ENCODE results near the gene C22orf23. TPM values are rescaled to one million over a fixed set of nuclear protein-coding genes. Genes with fewer than 3 reads are reported as not detected.
A peak's percentile ranks its signal among the peaks of the same experiment; 100 is the strongest.
"Not testable (repeated sequence)": the region's sequence is repeated elsewhere in the genome, so short reads cannot be mapped to it uniquely, and the experiment has no call there.

C22orf23 gene
- total RNA-seq, 8 experiments from 2014 or later = 0.63 to 4.3 (median 2.1) TPM

DNA sequence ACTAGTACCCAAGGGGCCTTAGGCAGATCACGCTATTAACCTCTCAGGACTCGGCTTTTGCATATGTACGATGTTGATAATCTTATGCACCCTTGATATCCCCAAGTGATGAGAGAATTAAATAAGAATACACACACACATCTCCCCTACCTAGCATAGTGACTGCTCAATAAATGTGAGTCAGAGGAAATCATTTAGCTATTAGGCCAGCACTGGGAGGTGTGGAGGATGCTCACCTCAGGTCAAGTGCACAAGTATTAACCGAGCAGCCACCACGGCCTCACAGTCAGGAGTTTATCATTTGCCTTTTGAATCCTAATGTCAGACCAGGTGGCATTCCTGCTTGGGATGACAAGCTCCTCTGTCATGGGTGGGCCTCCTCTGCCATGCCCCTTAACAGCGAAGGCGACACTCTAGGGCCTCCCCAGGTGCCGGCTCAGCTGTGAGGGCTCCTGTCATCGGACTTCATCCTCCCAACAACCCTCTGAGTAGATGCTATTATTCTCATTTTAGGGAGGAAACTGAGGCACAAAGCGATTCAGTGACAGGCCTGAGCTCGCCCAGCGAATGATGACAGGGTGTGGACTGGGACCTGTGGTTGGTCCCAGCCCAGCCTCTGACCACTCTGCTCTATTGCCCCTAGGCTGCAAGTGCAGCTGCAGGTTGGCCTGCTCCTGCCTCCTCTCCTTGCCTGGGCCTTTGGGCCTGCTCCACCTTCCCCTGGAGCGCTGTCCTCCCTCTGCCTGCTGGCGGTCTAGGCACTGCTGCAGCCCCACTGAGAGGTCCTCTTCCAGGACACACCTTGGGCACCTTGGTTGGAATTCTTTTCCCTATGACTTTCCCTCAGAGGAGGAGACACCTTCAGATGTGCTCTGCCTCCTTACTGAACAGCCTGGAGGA, 36.0 kb upstream of the C22orf23 start:
- in situ Hi-C loops (cut with MboI; ENCODE audit: low pct_unique_long_range_greater_than_20kb in 2 of 9, low sequenced_read_pairs in 9 of 9, unreplicated experiment in 9 of 9) = no loop called here

GRCh38 chr22:37986371-37986770, 33.0 kb upstream of the C22orf23 start:
- ATAC-seq (replicated peaks in 6 of 8) = peak in 2 of 8 experiments; percentile 11 to 20
- no peak overlapping the region for H3K4me3 ChIP-seq
- in situ Hi-C loops (cut with MboI; ENCODE audit: low pct_unique_long_range_greater_than_20kb in 2 of 9, low sequenced_read_pairs in 9 of 9, unreplicated experiment in 9 of 9) = no loop called here
- no peak overlapping the region for H3K27ac ChIP-seq
- whole genome bisulfite sequencing, 10 experiments = 60% methylated on average over 1 of the region's 7 CpGs; no CpG with 5 or more reads in 9 of the 10 experiments
- no peaks in the 10 kb centered on the region for H3K4me1 ChIP-seq (replicated peaks in 1 of 2)

More for the DNA sequence above, 36.0 kb upstream of the C22orf23 start:
- ATAC-seq (replicated peaks in 6 of 8) = peak in 2 of 8 experiments; percentile 9 to 48
- no peak overlapping the region for H3K27ac ChIP-seq
- no peak overlapping the region for H3K4me3 ChIP-seq
- 60 to 94% (median 79%) methylated on average over 1 to 8 of the region's 14 CpGs; no CpG with 5 or more reads in 4 of the 10 experiments for WGBS, 10 experiments
- no peaks in the 10 kb centered on the region for H3K4me1 ChIP-seq (replicated peaks in 1 of 2)

DNA sequence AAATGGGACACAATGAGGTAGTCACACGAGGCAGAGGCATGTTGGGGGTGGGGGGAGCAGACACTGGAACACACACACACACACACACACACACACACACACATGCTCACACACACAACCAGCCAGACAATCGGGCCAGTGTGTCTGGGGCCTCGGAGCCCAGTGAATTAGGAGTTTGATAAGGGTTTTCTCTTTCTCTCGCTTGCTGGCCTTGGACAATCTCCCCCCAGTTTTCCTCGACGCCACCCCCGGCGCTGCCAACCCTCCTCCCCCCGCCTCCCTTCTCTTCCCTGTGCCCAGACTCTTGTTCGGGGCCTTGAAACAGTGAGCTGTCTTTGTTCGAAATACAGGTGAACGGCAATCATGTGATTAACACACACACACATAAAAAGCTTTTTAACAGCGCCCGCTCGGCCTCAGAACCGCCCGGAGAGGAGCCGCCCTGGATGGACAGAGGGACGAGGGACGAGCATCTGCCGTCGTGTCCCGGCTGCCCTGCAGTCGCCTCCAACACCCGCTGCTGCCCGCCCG, 32.4 kb upstream of the C22orf23 start:
- in situ Hi-C loops (cut with MboI; ENCODE audit: low pct_unique_long_range_greater_than_20kb in 2 of 9, low sequenced_read_pairs in 9 of 9, unreplicated experiment in 9 of 9) = no loop called here
- no peaks in the 10 kb centered on the region for H3K4me1 ChIP-seq (replicated peaks in 1 of 2)
- 100% methylated on average over 2 of the region's 27 CpGs; no CpG with 5 or more reads in 9 of the 10 experiments for WGBS, 10 experiments

GRCh38 chr22:37985050-37985585, 31.7 kb upstream of the C22orf23 start:
- in situ Hi-C loops (cut with MboI; ENCODE audit: low pct_unique_long_range_greater_than_20kb in 2 of 9, low sequenced_read_pairs in 9 of 9, unreplicated experiment in 9 of 9) = no loop called here
- ATAC-seq (replicated peaks in 6 of 8) = no peak
- no peak overlapping the region for H3K4me3 ChIP-seq
- no peaks in the 10 kb centered on the region for H3K4me1 ChIP-seq (replicated peaks in 1 of 2)
- WGBS, 10 experiments = 80 to 87% methylated on average over 1 to 3 of the region's 9 CpGs; no CpG with 5 or more reads in 8 of the 10 experiments
- H3K27ac ChIP-seq = no peak overlapping the region

More for the DNA sequence above, 32.4 kb upstream of the C22orf23 start:
- H3K27ac ChIP-seq = no peak overlapping the region
- no peak overlapping the region for H3K4me3 ChIP-seq
- peak in 2 of 8 experiments; percentile 5 to 18 for ATAC-seq (replicated peaks in 6 of 8)

DNA sequence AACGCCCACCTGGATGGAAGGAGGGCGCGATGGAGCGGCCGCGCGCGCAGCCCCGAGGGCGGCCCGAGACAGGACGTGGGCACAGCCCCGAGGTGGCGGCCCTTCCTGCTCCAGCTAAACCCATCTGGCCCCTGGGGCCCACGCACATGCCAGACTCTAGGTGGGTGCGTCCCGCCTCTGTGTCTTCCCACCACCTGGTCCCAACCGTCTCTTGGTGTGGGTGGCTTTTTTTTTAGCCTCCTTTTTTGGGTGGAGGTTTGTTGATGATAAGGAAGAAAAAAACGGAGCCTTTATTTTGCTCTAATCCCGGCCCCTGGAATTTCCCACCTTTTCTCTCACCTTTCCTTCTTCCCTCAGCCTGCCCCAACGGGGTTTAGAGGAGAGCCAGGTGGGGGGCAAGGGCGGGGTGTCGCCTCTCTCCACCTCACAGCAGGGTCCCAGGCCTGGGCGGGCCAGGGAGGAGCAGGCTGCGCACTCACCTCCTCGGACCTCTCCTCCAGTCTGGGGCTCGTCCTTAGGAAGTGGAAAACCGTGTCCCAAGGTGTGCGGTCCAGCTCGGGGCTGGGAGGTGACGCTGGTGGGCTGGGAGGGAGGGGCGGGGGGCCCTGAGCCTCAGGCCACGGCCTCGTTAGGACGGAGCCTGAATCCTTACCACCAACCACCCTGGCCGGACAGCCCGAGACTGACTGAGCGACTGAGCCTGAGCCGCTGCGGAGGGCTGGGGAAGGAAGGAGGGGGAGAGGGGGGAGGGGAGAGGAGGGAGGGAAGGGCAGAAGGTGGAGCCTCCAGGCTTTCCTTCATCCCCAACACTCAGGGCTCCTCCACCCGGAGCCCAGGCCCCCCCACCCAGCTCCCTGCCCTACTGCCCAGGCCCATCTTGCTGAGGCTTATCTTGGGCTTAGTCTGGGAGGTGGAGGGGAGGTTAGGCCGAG, 30.7 kb upstream of the C22orf23 start, which contains the start of gene SOX10:
Gene SOX10 (minus strand): TSS at position 696 of the 932 bp plus-strand sequence. CDS start 771 bp downstream, outside the sequence.
- no peak within 1 kb of the TSS for H3K27ac ChIP-seq
- H3K4me1 ChIP-seq (replicated peaks in 1 of 2) = no peaks in the 10 kb centered on the region
- ATAC-seq (replicated peaks in 6 of 8) = peak in 3 of 8 experiments; percentile 16 to 25 (median 23)
- in situ Hi-C loops (cut with MboI; ENCODE audit: low pct_unique_long_range_greater_than_20kb in 2 of 9, low sequenced_read_pairs in 9 of 9, unreplicated experiment in 9 of 9) = no loop called here
- no peak within 1 kb of the TSS for H3K4me3 ChIP-seq
- 5 to 40% (median 20%) methylated on average over 1 to 6 of the region's 42 CpGs; no CpG with 5 or more reads in 5 of the 10 experiments for WGBS, 10 experiments

- in situ Hi-C loops (cut with MboI; ENCODE audit: low pct_unique_long_range_greater_than_20kb in 2 of 9, low sequenced_read_pairs in 9 of 9, unreplicated experiment in 9 of 9) = no loop called here
- H3K27ac ChIP-seq = no peak overlapping the region
These were observed 29.8 kb upstream of the C22orf23 start for GRCh38 chr22:37982938-37983859.

DNA sequence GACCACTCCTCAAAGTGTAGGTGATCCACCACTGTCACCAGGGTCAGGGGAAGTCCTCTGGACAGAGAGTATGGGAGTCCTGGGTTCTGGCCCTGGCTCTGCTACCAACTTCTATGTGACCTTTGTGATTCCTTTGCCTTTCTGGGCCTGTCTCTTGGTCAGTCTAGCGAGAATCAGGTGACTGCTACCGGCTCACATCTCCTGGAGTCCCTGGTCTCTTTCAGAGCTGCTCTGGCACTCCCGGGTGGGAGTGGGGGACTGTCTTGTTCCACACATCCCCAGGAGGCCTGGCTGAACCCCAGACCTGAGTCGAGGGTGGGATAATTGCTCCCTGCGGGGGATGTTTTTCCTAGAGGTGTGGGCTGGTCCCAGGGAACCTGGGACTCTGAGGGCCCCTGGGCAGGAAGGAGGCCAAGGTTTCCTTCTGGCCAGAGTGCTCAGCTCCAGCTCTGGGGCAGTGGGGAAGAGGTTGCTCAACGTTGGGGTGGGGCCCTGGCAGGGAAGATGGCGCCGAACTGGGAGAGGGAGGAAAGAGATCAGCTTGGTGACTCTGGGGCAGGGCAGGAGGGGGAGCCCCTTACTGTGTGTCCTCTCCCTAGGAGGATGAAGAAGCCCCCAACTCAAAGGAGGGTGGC, 28.9 kb upstream of the C22orf23 start:
- H3K27ac ChIP-seq = no peak overlapping the region
- H3K4me3 ChIP-seq = no peak overlapping the region
- in situ Hi-C loops (cut with MboI; ENCODE audit: low pct_unique_long_range_greater_than_20kb in 2 of 9, low sequenced_read_pairs in 9 of 9, unreplicated experiment in 9 of 9) = no loop called here
- 92 to 93% methylated on average over 2 of the region's 8 CpGs; no CpG with 5 or more reads in 8 of the 10 experiments for WGBS, 10 experiments
- peak in 1 of 8 experiments; percentile 29 for ATAC-seq (replicated peaks in 6 of 8)
- H3K4me1 ChIP-seq (replicated peaks in 1 of 2) = no peaks in the 10 kb centered on the region

More at GRCh38 chr22:37982938-37983859, 29.8 kb upstream of the C22orf23 start:
- H3K4me3 ChIP-seq = no peak overlapping the region
- no peak for ATAC-seq (replicated peaks in 6 of 8)
- 46 to 100% (median 60%) methylated on average over 2 to 20 of the region's 84 CpGs; no CpG with 5 or more reads in 3 of the 10 experiments for WGBS, 10 experiments
- H3K4me1 ChIP-seq (replicated peaks in 1 of 2) = no peaks in the 10 kb centered on the region

- no peak for ATAC-seq (replicated peaks in 6 of 8)
- Histone ChIP-seq H3K27ac (no peak overlapping the region), H3K4me3 (no peak overlapping the region)
These were observed 28.0 kb upstream of the C22orf23 start for GRCh38 chr22:37981282-37982011.

GRCh38 chr22:37979782-37980181, 26.4 kb upstream of the C22orf23 start:
- no peaks in the 10 kb centered on the region for H3K4me1 ChIP-seq (replicated peaks in 1 of 2)
- no peak overlapping the region for H3K4me3 ChIP-seq
- no peak overlapping the region for H3K27ac ChIP-seq
- peak in 2 of 8 experiments; percentile 40 to 57 for ATAC-seq (replicated peaks in 6 of 8)
- no CpG with 5 or more reads among the region's 8 CpGs for WGBS, 10 experiments
- in situ Hi-C loops (cut with MboI; ENCODE audit: low pct_unique_long_range_greater_than_20kb in 2 of 9, low sequenced_read_pairs in 9 of 9, unreplicated experiment in 9 of 9) = no loop called here

More at GRCh38 chr22:37981282-37982011, 28.0 kb upstream of the C22orf23 start:
- H3K4me1 ChIP-seq (replicated peaks in 1 of 2) = no peaks in the 10 kb centered on the region
- in situ Hi-C loops (cut with MboI; ENCODE audit: low pct_unique_long_range_greater_than_20kb in 2 of 9, low sequenced_read_pairs in 9 of 9, unreplicated experiment in 9 of 9) = no loop called here
- 90 to 100% (median 96%) methylated on average over 2 to 5 of the region's 6 CpGs; no CpG with 5 or more reads in 6 of the 10 experiments for WGBS, 10 experiments

DNA sequence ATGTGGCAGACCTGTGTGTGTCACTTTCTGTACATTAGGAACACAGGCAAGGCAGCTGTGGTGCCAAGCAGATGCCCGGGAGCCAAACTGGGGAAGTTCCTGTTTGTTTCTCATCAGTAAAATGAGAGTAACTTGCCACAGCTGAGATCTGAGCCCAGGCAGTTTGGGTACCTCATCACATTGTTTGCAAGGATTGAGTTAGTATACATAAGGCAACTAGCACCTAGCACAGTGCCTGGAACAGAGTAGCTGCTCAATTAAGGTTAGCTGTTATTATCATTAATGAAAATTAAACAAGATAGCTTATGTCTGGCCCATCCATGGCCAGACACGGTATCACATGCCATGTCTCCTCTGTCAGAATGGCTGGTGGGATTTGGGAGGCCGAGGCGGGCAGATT, 23.1 kb upstream of the C22orf23 start:
- no peaks in the 10 kb centered on the region for H3K4me1 ChIP-seq (replicated peaks in 1 of 2)
- no peak overlapping the region for H3K27ac ChIP-seq
- H3K4me3 ChIP-seq = no peak overlapping the region
- in situ Hi-C loops (cut with MboI; ENCODE audit: low pct_unique_long_range_greater_than_20kb in 2 of 9, low sequenced_read_pairs in 9 of 9, unreplicated experiment in 9 of 9) = no loop called here
- WGBS, 10 experiments = 60 to 100% (median 92%) methylated on average over 1 to 4 of the region's 4 CpGs; no CpG with 5 or more reads in 5 of the 10 experiments
- no peak for ATAC-seq (replicated peaks in 6 of 8)

DNA sequence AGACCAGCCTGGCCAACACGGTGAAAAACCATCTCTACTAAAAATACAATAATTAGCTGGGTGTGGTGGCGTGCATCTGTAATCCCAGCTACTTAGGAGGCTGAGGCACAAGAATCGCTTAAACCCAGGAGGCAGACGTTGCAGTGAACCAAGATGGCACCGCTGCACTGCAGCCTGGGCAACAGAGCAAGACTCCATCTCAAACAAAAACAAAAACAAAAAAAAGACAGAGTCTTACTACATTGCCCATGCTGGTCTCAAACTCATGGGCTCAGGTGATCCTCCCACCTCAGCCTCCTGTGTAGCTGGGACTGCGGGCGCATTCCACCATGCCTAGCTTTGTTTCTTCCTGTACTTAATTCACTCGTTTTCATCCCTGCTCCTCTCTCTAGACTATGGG, 22.6 kb upstream of the C22orf23 start:
- WGBS, 10 experiments = 33 to 100% (median 100%) methylated on average over 1 to 3 of the region's 8 CpGs; no CpG with 5 or more reads in 5 of the 10 experiments
- H3K4me3 ChIP-seq; in situ Hi-C loops (cut with MboI; ENCODE audit: low pct_unique_long_range_greater_than_20kb in 2 of 9, low sequenced_read_pairs in 9 of 9, unreplicated experiment in 9 of 9); H3K27ac ChIP-seq; H3K4me1 ChIP-seq (replicated peaks in 1 of 2); ATAC-seq (replicated peaks in 6 of 8): not testable (repeated sequence)
